ENCODE measurements around the gene IPMK.

DNA sequence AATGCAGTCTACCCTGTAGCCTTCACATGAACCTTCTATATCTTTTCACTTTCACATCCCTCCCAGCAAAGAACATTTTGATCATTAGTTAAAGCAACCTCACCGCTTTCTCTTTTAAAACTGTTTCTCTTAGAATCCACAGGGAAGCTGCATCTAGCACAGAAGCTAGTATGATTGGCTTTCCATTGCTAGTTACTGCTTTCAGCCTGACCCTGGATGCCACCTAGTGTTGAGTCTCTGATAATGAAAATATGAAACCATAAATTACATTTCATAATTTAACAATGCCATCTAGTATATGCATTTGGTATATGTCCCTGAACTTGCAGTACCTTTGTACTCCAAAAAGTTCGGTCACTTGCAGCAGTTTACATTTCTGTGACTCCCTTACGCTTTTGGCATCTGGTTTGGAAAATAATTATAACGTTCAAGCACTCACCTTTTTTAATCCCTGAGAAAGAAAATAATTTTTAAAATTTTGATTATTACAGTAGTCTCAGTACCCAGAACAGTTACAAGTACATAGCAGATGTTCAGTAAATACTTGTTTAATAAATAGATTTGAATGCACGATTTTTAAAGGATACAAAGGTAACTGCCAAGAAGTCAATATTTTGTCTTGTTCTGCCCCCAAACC lies 24.0 kb upstream of the IPMK start:
- peak; percentile 91 for TF ChIP-seq CTCF (conservative IDR thresholded peaks at IDR 0.05)
- TF ChIP-seq EZH2 (IDR thresholded peaks at IDR 0.05; ENCODE audit: low read depth): no peak
